ENCODE results near the gene PINK1. TPM values are rescaled to one million over a fixed set of nuclear protein-coding genes. Genes with fewer than 3 reads are reported as not detected.

Gene PINK1
- polyA plus RNA-seq, 1 of the 3 experiments (the other 2 are of a cell fraction): 24.4 TPM

DNA sequence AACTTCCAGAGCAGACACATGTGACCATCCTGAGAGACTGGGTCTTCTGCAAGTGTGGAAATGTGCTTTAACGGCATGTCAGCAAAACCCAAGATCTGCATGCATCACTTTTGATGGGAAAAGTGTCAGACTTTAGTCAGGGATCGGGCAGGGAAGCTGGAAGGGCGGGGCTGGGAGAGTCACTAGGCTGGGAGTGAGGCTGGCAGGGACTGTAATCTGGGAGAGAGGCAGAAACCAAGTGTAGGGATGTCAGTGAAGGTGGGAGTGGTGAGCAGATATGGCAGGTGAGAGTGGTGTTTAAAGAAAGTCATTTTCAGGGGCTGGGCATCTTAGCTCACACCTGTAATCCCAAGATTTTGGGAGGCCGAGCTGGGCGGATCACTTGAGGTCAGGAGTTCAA lies 33.1 kb upstream of the PINK1 start:
- POLR2A ChIA-PET: no interaction called here
- Histone ChIP-seq H4K20me1 (ENCODE audit: insufficient read depth) (no peaks in the 10 kb centered on the region), H3K9me3 (no peaks in the 10 kb centered on the region), H3K9me2 (no peaks in the 10 kb centered on the region), H2AFZ (ENCODE audit: low read depth) (no peak overlapping the region), H3F3A (replicated peaks; ENCODE audit: insufficient read depth) (peaks cover 3% of the 10 kb centered on the region), H3K4me1 (ENCODE audit: control insufficient read depth in 1 of 2, insufficient read depth in 2 of 2, low read depth in 1 of 2, low read length in 1 of 2) (peaks cover 0 to 7% of the 10 kb centered on the region in 2 experiments; a peak in 1 of 4 replicates), H3K4me2 (no peak overlapping the region), H3K36me3 (replicated peaks in 1 of 2; ENCODE audit: control insufficient read depth in 1 of 2, insufficient read depth in 2 of 2, low read length in 1 of 2) (no peaks in the 10 kb centered on the region), H3K27me3 (ENCODE audit: insufficient read depth) (no peaks in the 10 kb centered on the region), H3K79me2 (ENCODE audit: insufficient read depth) (no peaks in the 10 kb centered on the region), H3K27ac (ENCODE audit: low read depth in 2 of 2, low read length in 1 of 2) (no peak overlapping the region), H3K4me3 (ENCODE audit: low read depth in 2 of 2, low read length in 1 of 2) (no peak overlapping the region), H3K9ac (no peak overlapping the region)
- TF ChIP-seq FOXJ3 (CRISPR knock-in tag; IDR thresholded peaks at IDR 0.05): no peak
- no peak for TF ChIP-seq EP300 (IDR thresholded peaks at IDR 0.05; ENCODE audit: borderline replicate concordance in 1 of 2, low read depth in 1 of 2, low read length in 1 of 2)
- TF ChIP-seq ELF1 (IDR thresholded peaks at IDR 0.05): no peak
- no peak for TF ChIP-seq NFIC (IDR thresholded peaks at IDR 0.05; ENCODE audit: borderline replicate concordance)
- no peak for TF ChIP-seq TAF1 (IDR thresholded peaks at IDR 0.05; ENCODE audit: borderline replicate concordance, low read depth, low read length)
- no peak for TF ChIP-seq SMC3 (IDR thresholded peaks at IDR 0.05; ENCODE audit: low read depth, low read length)
- TF ChIP-seq SIN3A (IDR thresholded peaks at IDR 0.05; ENCODE audit: borderline replicate concordance, low read depth, low read length): no peak
- TF ChIP-seq, protein P1, sequence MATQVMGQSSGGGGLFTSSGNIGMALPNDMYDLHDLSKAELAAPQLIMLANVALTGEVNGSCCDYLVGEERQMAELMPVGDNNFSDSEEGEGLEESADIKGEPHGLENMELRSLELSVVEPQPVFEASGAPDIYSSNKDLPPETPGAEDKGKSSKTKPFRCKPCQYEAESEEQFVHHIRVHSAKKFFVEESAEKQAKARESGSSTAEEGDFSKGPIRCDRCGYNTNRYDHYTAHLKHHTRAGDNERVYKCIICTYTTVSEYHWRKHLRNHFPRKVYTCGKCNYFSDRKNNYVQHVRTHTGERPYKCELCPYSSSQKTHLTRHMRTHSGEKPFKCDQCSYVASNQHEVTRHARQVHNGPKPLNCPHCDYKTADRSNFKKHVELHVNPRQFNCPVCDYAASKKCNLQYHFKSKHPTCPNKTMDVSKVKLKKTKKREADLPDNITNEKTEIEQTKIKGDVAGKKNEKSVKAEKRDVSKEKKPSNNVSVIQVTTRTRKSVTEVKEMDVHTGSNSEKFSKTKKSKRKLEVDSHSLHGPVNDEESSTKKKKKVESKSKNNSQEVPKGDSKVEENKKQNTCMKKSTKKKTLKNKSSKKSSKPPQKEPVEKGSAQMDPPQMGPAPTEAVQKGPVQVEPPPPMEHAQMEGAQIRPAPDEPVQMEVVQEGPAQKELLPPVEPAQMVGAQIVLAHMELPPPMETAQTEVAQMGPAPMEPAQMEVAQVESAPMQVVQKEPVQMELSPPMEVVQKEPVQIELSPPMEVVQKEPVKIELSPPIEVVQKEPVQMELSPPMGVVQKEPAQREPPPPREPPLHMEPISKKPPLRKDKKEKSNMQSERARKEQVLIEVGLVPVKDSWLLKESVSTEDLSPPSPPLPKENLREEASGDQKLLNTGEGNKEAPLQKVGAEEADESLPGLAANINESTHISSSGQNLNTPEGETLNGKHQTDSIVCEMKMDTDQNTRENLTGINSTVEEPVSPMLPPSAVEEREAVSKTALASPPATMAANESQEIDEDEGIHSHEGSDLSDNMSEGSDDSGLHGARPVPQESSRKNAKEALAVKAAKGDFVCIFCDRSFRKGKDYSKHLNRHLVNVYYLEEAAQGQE (IDR thresholded peaks at IDR 0.05; ENCODE audit: low read depth, low read length): no peak
- TF ChIP-seq, protein P2, sequence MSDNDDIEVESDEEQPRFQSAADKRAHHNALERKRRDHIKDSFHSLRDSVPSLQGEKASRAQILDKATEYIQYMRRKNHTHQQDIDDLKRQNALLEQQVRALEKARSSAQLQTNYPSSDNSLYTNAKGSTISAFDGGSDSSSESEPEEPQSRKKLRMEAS (IDR thresholded peaks at IDR 0.05; ENCODE audit: low read depth): no peak
- DNase-seq: no peak
- WGBS (ENCODE audit: low lambda C conversion rate): 79% methylated on average over 5 of the region's 5 CpGs
- CTCF ChIA-PET: interaction anchor here (1.0 to 1.3 kb wide), 2 partner anchors 25 to 34 kb away, joined by 3 to 4 read pairs; no protein-coding TSS in a partner anchor

DNA sequence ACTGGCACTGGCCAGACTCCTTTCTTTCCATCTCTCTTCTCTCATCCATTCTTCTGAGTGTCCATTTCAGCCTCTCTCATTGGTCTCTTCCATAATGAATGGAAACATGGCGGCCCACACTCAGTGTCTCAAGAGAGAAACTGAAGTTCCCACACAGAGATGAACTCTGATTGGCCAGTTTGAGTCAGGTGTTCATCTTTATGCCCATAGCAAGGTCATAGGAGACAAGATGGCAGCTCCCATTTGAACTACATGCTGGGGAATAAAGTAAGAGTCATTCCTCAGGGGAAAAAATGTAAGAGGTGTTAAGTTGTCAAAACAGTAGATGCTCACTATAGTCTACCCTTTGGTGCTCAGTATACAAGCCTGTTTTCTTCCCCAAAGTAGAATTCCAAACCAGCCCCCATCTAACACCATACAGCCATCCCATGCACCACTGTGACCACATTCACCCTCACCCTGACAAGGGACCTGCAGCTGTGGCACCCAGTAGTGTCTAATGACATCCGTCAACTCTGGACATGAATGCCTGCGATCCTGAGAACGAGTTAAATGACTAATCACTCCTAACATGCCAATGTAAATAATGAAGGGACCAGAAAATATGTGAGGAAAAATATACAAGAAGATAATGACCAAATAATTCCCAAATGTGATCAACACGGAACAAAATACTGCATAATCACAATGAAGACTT lies 32.0 kb upstream of the PINK1 start:
- no peak overlapping the region for H3K4me3 ChIP-seq (ENCODE audit: low read depth in 2 of 2, low read length in 1 of 2)
- no peak for DNase-seq
- no peak overlapping the region; a peak in 1 of 4 replicates for H3K27ac ChIP-seq (ENCODE audit: low read depth in 2 of 2, low read length in 1 of 2)
- H3K9me3 ChIP-seq: no peaks in the 10 kb centered on the region
- no peaks in the 10 kb centered on the region for H3K79me2 ChIP-seq (ENCODE audit: insufficient read depth)
- POLR2A ChIA-PET: no interaction called here
- no peaks in the 10 kb centered on the region for H3K9me2 ChIP-seq
- H4K20me1 ChIP-seq (ENCODE audit: insufficient read depth): no peaks in the 10 kb centered on the region
- 0 out of 2 replicates have a peak overlapping the region, but pooled peaks have one; percentile 64 for H2AFZ ChIP-seq (ENCODE audit: low read depth)
- peaks cover 0 to 7% of the 10 kb centered on the region in 2 experiments; a peak in 1 of 4 replicates for H3K4me1 ChIP-seq (ENCODE audit: control insufficient read depth in 1 of 2, insufficient read depth in 2 of 2, low read depth in 1 of 2, low read length in 1 of 2)
- WGBS (ENCODE audit: low lambda C conversion rate): 50% methylated on average over 5 of the region's 5 CpGs
- no peak overlapping the region for H3K4me2 ChIP-seq
- H3K9ac ChIP-seq: no peak overlapping the region
- no peaks in the 10 kb centered on the region for H3K36me3 ChIP-seq (replicated peaks in 1 of 2; ENCODE audit: control insufficient read depth in 1 of 2, insufficient read depth in 2 of 2, low read length in 1 of 2)
- CTCF ChIA-PET: interaction anchor here (1.0 to 1.3 kb wide), 2 partner anchors 26 to 33 kb away, joined by 3 to 4 read pairs; no protein-coding TSS in a partner anchor
- peaks cover 3% of the 10 kb centered on the region for H3F3A ChIP-seq (replicated peaks; ENCODE audit: insufficient read depth)
- H3K27me3 ChIP-seq (ENCODE audit: insufficient read depth): no peaks in the 10 kb centered on the region
- TF ChIP-seq JUND (IDR thresholded peaks at IDR 0.05) (no peak), CHD2 (IDR thresholded peaks at IDR 0.05; ENCODE audit: low read length, partially characterized antibody) (no peak), GABPA (IDR thresholded peaks at IDR 0.05; ENCODE audit: low read depth) (no peak), ELF1 (IDR thresholded peaks at IDR 0.05) (no peak), TEAD4 (IDR thresholded peaks at IDR 0.05; ENCODE audit: borderline replicate concordance, insufficient read depth) (no peak), MXI1 (IDR thresholded peaks at IDR 0.05; ENCODE audit: low read depth, low read length) (no peak), POLR2AphosphoS5 (IDR thresholded peaks at IDR 0.05; ENCODE audit: low read depth, low read length) (no peak), EP300 (IDR thresholded peaks at IDR 0.05; ENCODE audit: borderline replicate concordance in 1 of 2, low read depth in 1 of 2, low read length in 1 of 2) (no peak), SIN3A (IDR thresholded peaks at IDR 0.05; ENCODE audit: borderline replicate concordance, low read depth, low read length) (no peak), RAD21 (IDR thresholded peaks at IDR 0.05; ENCODE audit: low read length) (no peak), EZH2phosphoT487 (IDR thresholded peaks at IDR 0.05; ENCODE audit: borderline replicate concordance, low read depth) (no peak), TAF1 (IDR thresholded peaks at IDR 0.05; ENCODE audit: borderline replicate concordance, low read depth, low read length) (no peak), NFIC (IDR thresholded peaks at IDR 0.05; ENCODE audit: borderline replicate concordance) (no peak), TCF12 (IDR thresholded peaks at IDR 0.05) (no peak), MEF2A (IDR thresholded peaks at IDR 0.05; ENCODE audit: borderline replicate concordance, low read depth) (no peak)
- TF ChIP-seq, protein P3, sequence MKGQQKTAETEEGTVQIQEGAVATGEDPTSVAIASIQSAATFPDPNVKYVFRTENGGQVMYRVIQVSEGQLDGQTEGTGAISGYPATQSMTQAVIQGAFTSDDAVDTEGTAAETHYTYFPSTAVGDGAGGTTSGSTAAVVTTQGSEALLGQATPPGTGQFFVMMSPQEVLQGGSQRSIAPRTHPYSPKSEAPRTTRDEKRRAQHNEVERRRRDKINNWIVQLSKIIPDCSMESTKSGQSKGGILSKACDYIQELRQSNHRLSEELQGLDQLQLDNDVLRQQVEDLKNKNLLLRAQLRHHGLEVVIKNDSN (IDR thresholded peaks at IDR 0.05; ENCODE audit: borderline replicate concordance, low read depth): no peak
- TF ChIP-seq, protein P4, sequence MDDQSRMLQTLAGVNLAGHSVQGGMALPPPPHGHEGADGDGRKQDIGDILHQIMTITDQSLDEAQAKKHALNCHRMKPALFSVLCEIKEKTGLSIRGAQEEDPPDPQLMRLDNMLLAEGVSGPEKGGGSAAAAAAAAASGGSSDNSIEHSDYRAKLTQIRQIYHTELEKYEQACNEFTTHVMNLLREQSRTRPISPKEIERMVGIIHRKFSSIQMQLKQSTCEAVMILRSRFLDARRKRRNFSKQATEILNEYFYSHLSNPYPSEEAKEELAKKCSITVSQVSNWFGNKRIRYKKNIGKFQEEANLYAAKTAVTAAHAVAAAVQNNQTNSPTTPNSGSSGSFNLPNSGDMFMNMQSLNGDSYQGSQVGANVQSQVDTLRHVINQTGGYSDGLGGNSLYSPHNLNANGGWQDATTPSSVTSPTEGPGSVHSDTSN (IDR thresholded peaks at IDR 0.05): no peak
- TF ChIP-seq, protein P2 (IDR thresholded peaks at IDR 0.05; ENCODE audit: low read depth): no peak
